ENCODE data around the gene SINHCAF.

SINHCAF gene

GRCh38 chr12:31272607-31273225, 53.2 kb downstream of the SINHCAF start:
- H3K4me3 ChIP-seq (ENCODE audit: low read depth, low read length) = no peak overlapping the region
- in situ Hi-C loops (cut with HindIII; ENCODE audit: low sequenced_read_pairs) = no loop called here
- DNase-seq (ENCODE audit: low read depth) = no peak
- TF ChIP-seq, protein P1, sequence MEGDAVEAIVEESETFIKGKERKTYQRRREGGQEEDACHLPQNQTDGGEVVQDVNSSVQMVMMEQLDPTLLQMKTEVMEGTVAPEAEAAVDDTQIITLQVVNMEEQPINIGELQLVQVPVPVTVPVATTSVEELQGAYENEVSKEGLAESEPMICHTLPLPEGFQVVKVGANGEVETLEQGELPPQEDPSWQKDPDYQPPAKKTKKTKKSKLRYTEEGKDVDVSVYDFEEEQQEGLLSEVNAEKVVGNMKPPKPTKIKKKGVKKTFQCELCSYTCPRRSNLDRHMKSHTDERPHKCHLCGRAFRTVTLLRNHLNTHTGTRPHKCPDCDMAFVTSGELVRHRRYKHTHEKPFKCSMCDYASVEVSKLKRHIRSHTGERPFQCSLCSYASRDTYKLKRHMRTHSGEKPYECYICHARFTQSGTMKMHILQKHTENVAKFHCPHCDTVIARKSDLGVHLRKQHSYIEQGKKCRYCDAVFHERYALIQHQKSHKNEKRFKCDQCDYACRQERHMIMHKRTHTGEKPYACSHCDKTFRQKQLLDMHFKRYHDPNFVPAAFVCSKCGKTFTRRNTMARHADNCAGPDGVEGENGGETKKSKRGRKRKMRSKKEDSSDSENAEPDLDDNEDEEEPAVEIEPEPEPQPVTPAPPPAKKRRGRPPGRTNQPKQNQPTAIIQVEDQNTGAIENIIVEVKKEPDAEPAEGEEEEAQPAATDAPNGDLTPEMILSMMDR (IDR thresholded peaks at IDR 0.05; ENCODE audit: low read depth, low read length, missing control alignments) = no peak

DNA sequence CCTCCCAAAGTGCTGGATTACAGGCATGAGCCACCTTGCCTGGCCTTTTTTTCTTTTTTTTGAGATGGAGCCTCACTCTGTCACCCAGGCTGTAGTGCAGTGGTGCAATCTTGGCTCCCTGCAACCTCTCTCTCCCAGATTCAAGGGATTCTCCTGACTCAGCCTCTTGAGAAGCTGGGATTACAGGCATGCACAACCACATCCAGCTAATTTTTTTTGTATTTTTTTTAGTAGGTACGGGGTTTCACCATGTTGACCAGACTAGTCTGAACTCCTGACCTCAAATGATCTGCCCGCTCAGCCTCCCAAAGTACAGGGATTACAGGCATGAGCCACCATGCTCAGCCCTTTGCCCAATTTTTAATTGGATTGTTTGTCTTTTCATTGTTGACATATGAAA, 58.0 kb downstream of the SINHCAF start:
- in situ Hi-C loops (cut with HindIII; ENCODE audit: low sequenced_read_pairs) = no loop called here
- DNase-seq (ENCODE audit: low read depth) = no peak
- H3K4me3 ChIP-seq (ENCODE audit: low read depth, low read length) = no peak overlapping the region
- TF ChIP-seq, protein P1 (IDR thresholded peaks at IDR 0.05; ENCODE audit: low read depth, low read length, missing control alignments) = no peak

DNA sequence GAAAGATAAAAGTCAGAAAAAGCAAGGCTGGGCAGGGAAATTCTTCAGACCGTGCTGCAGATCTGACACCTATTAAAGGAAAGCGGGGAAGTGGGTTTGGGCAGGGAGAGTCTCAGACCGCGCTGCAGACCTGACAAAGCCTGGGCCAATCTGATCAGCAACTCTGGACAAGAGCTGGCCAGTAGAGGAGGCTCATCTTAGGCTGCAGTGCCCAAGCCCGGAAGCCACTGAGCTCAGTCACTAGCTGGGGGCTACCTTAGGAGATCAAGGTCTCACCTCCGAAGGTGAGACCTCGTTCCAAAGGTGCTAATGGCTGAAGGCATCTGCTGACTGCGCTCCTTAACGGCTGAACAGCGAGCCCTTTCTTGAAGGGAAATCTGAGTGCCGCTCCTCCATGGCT, 60.2 kb downstream of the SINHCAF start:
- TF ChIP-seq, protein P1 (IDR thresholded peaks at IDR 0.05; ENCODE audit: low read depth, low read length, missing control alignments) = no peak
- in situ Hi-C loops (cut with HindIII; ENCODE audit: low sequenced_read_pairs) = no loop called here
- no peak for DNase-seq (ENCODE audit: low read depth)

DNA sequence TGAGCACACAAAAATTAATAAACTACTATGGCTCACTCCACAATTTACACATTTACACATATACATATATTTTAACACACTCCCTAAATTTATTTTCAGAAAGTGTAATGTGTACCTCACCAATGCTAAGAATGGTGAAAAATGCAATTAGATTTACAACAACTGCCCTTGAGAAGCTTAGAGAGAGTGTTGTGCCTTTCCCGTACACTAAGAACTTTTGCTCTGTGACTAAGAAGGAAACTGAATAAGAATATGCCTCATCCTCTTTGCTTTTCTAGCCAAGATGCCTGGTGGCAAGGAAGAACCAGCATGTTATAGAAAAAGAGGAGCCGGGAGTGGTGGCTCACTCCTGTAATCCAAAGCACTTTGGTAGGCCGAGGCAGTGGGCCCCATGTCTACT, 62.3 kb downstream of the SINHCAF start:
- in situ Hi-C loops (cut with HindIII; ENCODE audit: low sequenced_read_pairs) = no loop called here
- H3K4me3 ChIP-seq (ENCODE audit: low read depth, low read length) = no peak overlapping the region
- DNase-seq (ENCODE audit: low read depth) = no peak
- TF ChIP-seq, protein P1 (IDR thresholded peaks at IDR 0.05; ENCODE audit: low read depth, low read length, missing control alignments) = no peak

More for the DNA sequence above, 60.2 kb downstream of the SINHCAF start:
- no peak overlapping the region for H3K4me3 ChIP-seq (ENCODE audit: low read depth, low read length)

DNA sequence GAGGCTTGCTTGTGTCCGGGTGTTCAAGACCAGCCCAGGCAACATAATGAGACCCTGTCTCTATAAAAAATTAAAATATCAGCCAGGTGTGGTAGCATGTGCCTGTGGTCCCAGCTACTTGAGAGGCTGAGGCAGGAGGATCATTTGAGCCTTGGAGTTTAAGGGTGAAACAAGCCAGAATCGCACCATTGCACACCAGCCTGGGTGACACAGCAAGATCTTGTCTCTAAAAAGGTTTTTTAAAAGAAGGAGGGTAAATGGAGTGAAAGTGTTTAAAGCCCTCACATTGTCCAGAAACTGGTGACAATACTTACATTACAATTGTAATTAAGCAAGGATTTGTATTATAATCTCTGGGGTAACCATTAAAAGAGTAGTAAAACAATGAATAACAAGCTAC, 64.2 kb downstream of the SINHCAF start:
- TF ChIP-seq, protein P1 (IDR thresholded peaks at IDR 0.05; ENCODE audit: low read depth, low read length, missing control alignments) = no peak
- in situ Hi-C loops (cut with HindIII; ENCODE audit: low sequenced_read_pairs) = no loop called here
- DNase-seq (ENCODE audit: low read depth) = no peak
- H3K4me3 ChIP-seq (ENCODE audit: low read depth, low read length) = no peak overlapping the region

- no peak for DNase-seq (ENCODE audit: low read depth)
- no peak overlapping the region for H3K4me3 ChIP-seq (ENCODE audit: low read depth, low read length)
- TF ChIP-seq, protein P1 (IDR thresholded peaks at IDR 0.05; ENCODE audit: low read depth, low read length, missing control alignments) = no peak
- in situ Hi-C loops (cut with HindIII; ENCODE audit: low sequenced_read_pairs) = no loop called here
These were observed 65.1 kb downstream of the SINHCAF start for GRCh38 chr12:31260840-31261239.

Data from astrocyte of the cerebellum (primary cell).